IMR-90 (cell line): Measurements from ENCODE around the gene CHN1. TPM values are rescaled to one million over a fixed set of nuclear protein-coding genes. Genes with fewer than 3 reads are reported as not detected.

Source experiments
- ATAC-seq: fragments of 200-7000 bp; cut with Tn5 transposase; 2 replicates; pipeline ENCODE4 v1.9.1; 2020; ENCODE audit warnings: low read depth, mild to moderate bottlenecking, moderate library complexity
- BruUV-seq: library from RNA; stranded (reverse); fragments of 400-500 nt; replicated peaks from 2 replicates; lab custom pipeline; 2021; lab: Mats Ljungman, UMichigan
- CTCF ChIA-PET: fragments of 300-600 bp; formaldehyde crosslinking; extraction: SDS; loops from one replicate; lab custom pipeline; 2021; ENCODE audit warnings: antibody characterized with exemption; lab: Yijun Ruan, JAX
- POLR2A ChIA-PET: fragments of 300-600 bp; sonication (Branson Sonifier 250); formaldehyde crosslinking; loops from one replicate; lab custom pipeline; 2022; ENCODE audit warnings: antibody characterized with exemption; ENCODE audit not compliant: unreplicated experiment; lab: Charles Lee
- DNase-seq: peaks from one replicate; pipeline ENCODE4 v3.0.0; 2013
- H2AFZ ChIP-seq: replicated peaks from 2 replicates; pipeline ENCODE3; 2013; ENCODE audit warnings: low read length, mild to moderate bottlenecking; ENCODE audit not compliant: poor library complexity
- H2AK5ac ChIP-seq: 2 replicates; pipeline ENCODE4 v1.6.1; 2013; ENCODE audit warnings: low read depth, low read length, inconsistent platforms
- H2AK9ac ChIP-seq: replicated peaks from 2 replicates; pipeline ENCODE3; 2013; ENCODE audit warnings: mild to moderate bottlenecking, low read depth, low read length, moderate library complexity; ENCODE audit not compliant: poor library complexity
- H2BK120ac ChIP-seq: 2 replicates; pipeline ENCODE4 v1.6.1; 2013; ENCODE audit warnings: low read depth, low read length, inconsistent platforms
- H2BK15ac ChIP-seq: 3 replicates; pipeline ENCODE4 v1.6.1; 2013; ENCODE audit warnings: low read depth, low read length, inconsistent platforms
- H2BK20ac ChIP-seq: 2 replicates; pipeline ENCODE4 v1.6.1; 2013; ENCODE audit warnings: low read depth, mild to moderate bottlenecking, inconsistent platforms, low read length, moderate library complexity
- H2BK5ac ChIP-seq: 2 replicates; pipeline ENCODE4 v1.6.1; 2013; ENCODE audit warnings: mild to moderate bottlenecking, low read depth, low read length, inconsistent platforms; ENCODE audit not compliant: poor library complexity, severe bottlenecking
- H3K14ac ChIP-seq: replicated peaks from 2 replicates; pipeline ENCODE4 v1.6.1; 2013; ENCODE audit warnings: low read depth, low read length, inconsistent platforms
- H3K18ac ChIP-seq: 2 replicates; pipeline ENCODE4 v1.6.1; 2013; ENCODE audit warnings: low read depth, low read length, control low read depth
- H3K23ac ChIP-seq: 2 replicates; pipeline ENCODE4 v1.6.1; 2013; ENCODE audit warnings: low read depth, low read length, inconsistent platforms
- H3K27ac ChIP-seq: 2 replicates; pipeline ENCODE4 v1.5.1; 2013; ENCODE audit warnings: mild to moderate bottlenecking, control low read depth, low read length; ENCODE audit not compliant: insufficient read depth
- H3K27me3 ChIP-seq: 2 replicates; pipeline ENCODE4 v1.6.1; 2013; ENCODE audit warnings: low read length; ENCODE audit not compliant: control insufficient read depth, insufficient read depth
- H3K36me3 ChIP-seq: 2 replicates; pipeline ENCODE4 v1.6.1; 2013; ENCODE audit warnings: low read length, mixed read lengths; ENCODE audit not compliant: control insufficient read depth, insufficient read depth
- H3K4ac ChIP-seq: 2 replicates; pipeline ENCODE4 v1.6.1; 2013; ENCODE audit warnings: low read depth, low read length, inconsistent platforms
- H3K4me1 ChIP-seq: 2 replicates; pipeline ENCODE4 v1.6.1; 2013; ENCODE audit warnings: low read length, mixed read lengths; ENCODE audit not compliant: control insufficient read depth, insufficient read depth
- H3K4me2 ChIP-seq: 2 replicates; pipeline ENCODE4 v1.6.1; 2013; ENCODE audit warnings: low read depth, mild to moderate bottlenecking, control low read depth, low read length, moderate library complexity
- H3K4me3 ChIP-seq: 2 replicates; pipeline ENCODE4 v1.5.1; 2013; ENCODE audit warnings: low read depth, mild to moderate bottlenecking, control low read depth, low read length, moderate library complexity; ENCODE audit not compliant: insufficient read depth
- H3K56ac ChIP-seq: 2 replicates; pipeline ENCODE4 v1.6.1; 2013; ENCODE audit warnings: low read length, inconsistent platforms; ENCODE audit not compliant: insufficient read depth; ENCODE audit errors: extremely low read depth
- H3K79me1 ChIP-seq, 2 experiments: 2 replicates each; pipeline ENCODE4 v1.6.1; 2013; ENCODE audit warnings: low read length in 2 of 2, inconsistent platforms in 1 of 2, low read depth in 1 of 2
- H3K9ac ChIP-seq: 2 replicates; pipeline ENCODE4 v1.6.1; 2013; ENCODE audit warnings: low read depth, low read length, control low read depth
- H3K9me1 ChIP-seq: 2 replicates; pipeline ENCODE4 v1.6.1; 2013; ENCODE audit warnings: low read length, inconsistent platforms; ENCODE audit not compliant: insufficient read depth
- H3K9me3 ChIP-seq: 2 replicates; pipeline ENCODE4 v1.6.1; 2013; ENCODE audit warnings: low read length; ENCODE audit not compliant: control insufficient read depth, insufficient read depth
- H4K20me1 ChIP-seq: 2 replicates; pipeline ENCODE4 v1.6.1; 2013; ENCODE audit warnings: low read length, inconsistent platforms; ENCODE audit not compliant: insufficient read depth
- H4K5ac ChIP-seq: 2 replicates; pipeline ENCODE4 v1.6.1; 2013; ENCODE audit warnings: mild to moderate bottlenecking, low read depth, low read length, control low read depth
- H4K8ac ChIP-seq, 2 experiments: 2 replicates each; pipeline ENCODE4 v1.6.1; 2013; ENCODE audit warnings: low read depth in 2 of 2, low read length in 2 of 2, control low read depth in 1 of 2, inconsistent platforms in 1 of 2
- H4K91ac ChIP-seq: 2 replicates; pipeline ENCODE4 v1.6.1; 2013; ENCODE audit warnings: low read depth, low read length, inconsistent platforms; ENCODE audit not compliant: insufficient read depth
- BHLHE40 ChIP-seq: fragments of 150-350 bp; IDR thresholded peaks from 2 replicates; pipeline ENCODE4 v1.6.1; 2016; ENCODE audit warnings: mild to moderate bottlenecking, low read depth, low read length
- CEBPB ChIP-seq: IDR thresholded peaks from 2 replicates; pipeline ENCODE4 v1.6.1; 2012; ENCODE audit warnings: low read depth, low read length, improper control_type of control experiment
- CHD1 ChIP-seq: IDR thresholded peaks from 2 replicates; pipeline ENCODE4 v1.6.1; 2012; ENCODE audit warnings: low read depth, low read length, improper control_type of control experiment
- RAD21 ChIP-seq: IDR thresholded peaks from 2 replicates; pipeline ENCODE4 v1.6.1; 2012; ENCODE audit warnings: low read length, improper control_type of control experiment
- SMC3 ChIP-seq: fragments of 150-350 bp; IDR thresholded peaks from 2 replicates; pipeline ENCODE4 v1.6.1; 2016; ENCODE audit warnings: low read depth, mild to moderate bottlenecking, antibody characterized with exemption, low read length, moderate library complexity
- WGBS, 2 experiments: methylation state at CpG; one replicate each; pipeline versions ENCODE4 v1.1.5 to v1.1.7; 2013; ENCODE audit warnings: missing lambda C conversion rate in 2 of 2; ENCODE audit not compliant: insufficient read length in 1 of 2; ENCODE audit errors: extremely low coverage in 2 of 2; 5-methylcytosine and 5-hydroxymethylcytosine counted together
- dilution Hi-C: fragments of 300-500 bp; cut with HindIII; formaldehyde crosslinking; loops from one replicate; pipeline ENCODE4 v1.14.3; 2018; ENCODE audit warnings: low sequenced_read_pairs; ENCODE audit not compliant: unreplicated experiment
- in situ Hi-C: fragments of 300-500 bp; cut with MboI; formaldehyde crosslinking; loops from 3 replicates; pipeline ENCODE4 v1.14.3; 2019; ENCODE audit warnings: low sequenced_read_pairs, inconsistent platforms, mixed read lengths
- intact Hi-C: fragments of 100-400 bp; cut with micrococcal nuclease; formaldehyde crosslinking; loops from 2 replicates; pipeline ENCODE4 v1.10.0; 2022
- polyA plus RNA-seq, 3 experiments: library from polyadenylated mRNA; depleted of rRNA; stranded (reverse); fragments of >200 nt; gene quantifications; 2 replicates each; pipeline ENCODE4 v1.2.3, GENCODE V29; 2012; ENCODE audit warnings: low replicate concordance in 1 of 3
- total RNA-seq: library from RNA; depleted of rRNA; stranded (reverse); fragments of >200 nt; gene quantifications from 2 replicates; pipeline ENCODE4 v1.2.3, GENCODE V29; 2012
- TF ChIP-seq, protein P1 (sequence below): fragments of 150-350 bp; IDR thresholded peaks from 2 replicates; pipeline ENCODE4 v1.6.1; 2017; ENCODE audit warnings: mild to moderate bottlenecking, antibody characterized with exemption, low read length, low read depth

The CHN1 gene
- total and polyA plus RNA-seq, 2 of the 4 experiments (the other 2 are of a cell fraction): 58.4 to 66.9 TPM

DNA sequence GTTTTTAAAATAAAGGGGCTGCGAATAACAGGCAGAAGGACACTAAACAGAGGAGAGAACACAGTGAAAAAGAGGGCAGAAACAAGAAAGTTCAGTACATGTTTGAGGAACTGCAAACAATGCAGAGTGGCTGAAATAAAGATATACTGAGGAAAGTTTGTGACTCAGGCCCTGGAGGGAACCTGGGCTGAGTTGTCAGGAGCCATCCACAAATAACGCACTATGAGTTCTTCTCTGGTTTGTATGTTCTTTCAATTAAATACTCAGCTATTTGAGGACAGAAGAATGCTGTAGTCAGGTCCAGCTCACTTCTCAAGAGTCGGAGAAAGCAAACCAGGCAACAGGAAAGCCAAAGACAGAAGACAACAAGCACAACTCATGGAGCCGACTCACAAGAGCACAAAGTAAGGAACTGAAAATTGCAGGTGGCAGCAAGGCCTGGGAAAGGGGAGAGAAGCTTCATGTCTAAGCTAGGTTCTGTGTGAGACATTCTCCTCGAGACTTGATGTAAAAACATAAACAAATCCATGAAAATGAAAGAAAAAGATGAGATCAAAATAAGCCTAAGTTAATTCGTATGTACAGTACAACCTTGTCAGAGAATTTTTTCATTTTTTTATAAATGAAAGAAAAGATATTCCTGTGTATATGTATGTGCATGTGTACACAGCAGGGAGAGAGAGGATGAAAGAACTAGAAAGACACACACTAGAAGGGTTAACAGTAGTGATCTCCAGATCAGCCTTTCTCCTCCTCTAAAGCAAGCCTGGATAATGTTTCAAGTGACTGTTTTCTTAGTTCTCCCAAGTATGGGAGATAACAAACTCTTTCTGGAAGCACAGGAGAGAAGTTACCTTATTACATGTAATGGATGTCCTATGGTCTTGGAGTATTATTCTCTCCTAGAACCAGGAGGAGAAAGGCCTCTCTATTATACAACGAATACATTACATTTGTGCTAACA, 41.5 kb downstream of the CHN1 start:
- Histone ChIP-seq H3K36me3 (no peaks in the 10 kb centered on the region), H3K14ac (peak overlapping the region; percentile 30; the same call in 1 of the 2 replicates), H4K5ac (peak overlapping the region; percentile 20; the same call in 1 of the 2 replicates), H2BK20ac (peak overlapping the region; percentile 57; the same call in 1 of the 2 replicates), H3K9ac (no peak overlapping the region), H4K20me1 (no peaks in the 10 kb centered on the region), H4K8ac (peak overlapping the region in 1 of 2 experiments; percentile 41; a peak in 2 of 4 replicates), H2AFZ (no peak overlapping the region), H3K9me3 (no peaks in the 10 kb centered on the region), H3K79me1 (peaks cover 0 to 3% of the 10 kb centered on the region in 2 experiments; a peak in 2 of 4 replicates), H3K9me1 (no peaks in the 10 kb centered on the region), H3K4me1 (peaks cover 2% of the 10 kb centered on the region; the same call in 1 of the 2 replicates), H3K27ac (no peak overlapping the region), H2BK5ac (peak overlapping the region; percentile 4), H3K4ac (no peak overlapping the region), H2AK5ac (peak overlapping the region; percentile 38; the same call in 1 of the 2 replicates), H3K27me3 (no peaks in the 10 kb centered on the region), H2BK15ac (peak overlapping the region; percentile 12; the same call in 2 of the 3 replicates), H2BK120ac (no peak overlapping the region), H4K91ac (0 out of 2 replicates have a peak overlapping the region, but pooled peaks have one; percentile 8), H3K56ac (no peak overlapping the region), H3K18ac (peak overlapping the region; percentile 16; the same call in 1 of the 2 replicates), H3K23ac (0 out of 2 replicates have a peak overlapping the region, but pooled peaks have one; percentile 50), H2AK9ac (no peak overlapping the region), H3K4me3 (no peak overlapping the region), H3K4me2 (0 out of 2 replicates have a peak overlapping the region, but pooled peaks have one; percentile 14)
- no TSS peak for BruUV-seq
- ChIA-PET CTCF (no interaction called here), POLR2A (no interaction called here)
- intact Hi-C loops: no loop called here
- 100% methylated on average over 1 of the region's 7 CpGs; no CpG with 5 or more reads in 1 of the 2 experiments for WGBS, 2 experiments
- TF ChIP-seq RAD21: no peak
- no peak for TF ChIP-seq BHLHE40
- no peak for TF ChIP-seq SMC3
- TF ChIP-seq CHD1: no peak
- TF ChIP-seq, protein P1, sequence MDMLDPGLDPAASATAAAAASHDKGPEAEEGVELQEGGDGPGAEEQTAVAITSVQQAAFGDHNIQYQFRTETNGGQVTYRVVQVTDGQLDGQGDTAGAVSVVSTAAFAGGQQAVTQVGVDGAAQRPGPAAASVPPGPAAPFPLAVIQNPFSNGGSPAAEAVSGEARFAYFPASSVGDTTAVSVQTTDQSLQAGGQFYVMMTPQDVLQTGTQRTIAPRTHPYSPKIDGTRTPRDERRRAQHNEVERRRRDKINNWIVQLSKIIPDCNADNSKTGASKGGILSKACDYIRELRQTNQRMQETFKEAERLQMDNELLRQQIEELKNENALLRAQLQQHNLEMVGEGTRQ: no peak
- TF ChIP-seq CEBPB: no peak
- DNase-seq: no peak
- ATAC-seq: 0 out of 2 replicates have a peak, but pooled peaks have one; percentile 32
- dilution Hi-C loops: no loop called here
- in situ Hi-C loops: no loop called here
